GM18498 (cell line): ENCODE measurements around the gene AGBL1.

ENCODE experiments used
- ATAC-seq: cut with Tn5 transposase; IDR thresholded peaks from one replicate; pipeline ENCODE4 v1.9.1; 2021; ENCODE audit warnings: mild to moderate bottlenecking, moderate library complexity; ENCODE audit not compliant: unreplicated experiment

Gene AGBL1

GRCh38 chr15:86571873-86572272 lies 492.2 kb downstream of the AGBL1 start:
- ATAC-seq = no peak

GRCh38 chr15:86572368-86572841 lies 492.7 kb downstream of the AGBL1 start:
- no peak for ATAC-seq

- ATAC-seq = no peak
Observed at GRCh38 chr15:86573476-86573875, 493.8 kb downstream of the AGBL1 start.

- ATAC-seq = no peak
Observed at GRCh38 chr15:86588413-86588812, 508.7 kb downstream of the AGBL1 start.

GRCh38 chr15:86590461-86590860 lies 510.8 kb downstream of the AGBL1 start:
- no peak for ATAC-seq

GRCh38 chr15:86591158-86591557 lies 511.5 kb downstream of the AGBL1 start:
- ATAC-seq = no peak

- ATAC-seq = no peak
Observed at GRCh38 chr15:86591994-86592735, 512.5 kb downstream of the AGBL1 start.

- ATAC-seq = no peak
Observed at GRCh38 chr15:86595741-86596140, 516.1 kb downstream of the AGBL1 start.

GRCh38 chr15:86603466-86603865 lies 523.8 kb downstream of the AGBL1 start:
- no peak for ATAC-seq

GRCh38 chr15:86608461-86609205 lies 529.0 kb downstream of the AGBL1 start:
- no peak for ATAC-seq

- no peak for ATAC-seq
Observed at GRCh38 chr15:86609275-86609674, 529.6 kb downstream of the AGBL1 start.

GRCh38 chr15:86610038-86610437 lies 530.4 kb downstream of the AGBL1 start:
- ATAC-seq = no peak

- ATAC-seq = no peak
Observed at GRCh38 chr15:86611417-86612040, 531.9 kb downstream of the AGBL1 start.

GRCh38 chr15:86615411-86615810 lies 535.7 kb downstream of the AGBL1 start:
- ATAC-seq = no peak

- ATAC-seq = no peak
Observed at GRCh38 chr15:86615816-86616215, 536.1 kb downstream of the AGBL1 start.

GRCh38 chr15:86616771-86617170 lies 537.1 kb downstream of the AGBL1 start:
- no peak for ATAC-seq

GRCh38 chr15:86620157-86620556 lies 540.5 kb downstream of the AGBL1 start:
- ATAC-seq = no peak

GRCh38 chr15:86620641-86621349 lies 541.1 kb downstream of the AGBL1 start:
- ATAC-seq = no peak

GRCh38 chr15:86623236-86623635 lies 543.6 kb downstream of the AGBL1 start:
- no peak for ATAC-seq

- no peak for ATAC-seq
Observed at GRCh38 chr15:86624261-86625036, 544.8 kb downstream of the AGBL1 start.
